HepG2 (cell line): ENCODE results near the gene NAPG. TPM values are rescaled to one million over a fixed set of nuclear protein-coding genes. Genes with fewer than 3 reads are reported as not detected.

Experiments
- ATF1 ChIP-seq: IDR thresholded peaks from 2 replicates; pipeline ENCODE4 v1.6.1; 2016; ENCODE audit warnings: mild to moderate bottlenecking, control low read depth
- HDAC1 ChIP-seq: sonication (generic); formaldehyde crosslinking; IDR thresholded peaks from 2 replicates; pipeline ENCODE4 v1.5.1; 2020; ENCODE audit warnings: mild to moderate bottlenecking, missing genetic modification reagents
- KAT8 ChIP-seq: IDR thresholded peaks from 2 replicates; pipeline ENCODE4 v1.6.1; 2016; ENCODE audit warnings: missing genetic modification reagents, missing compliant biosample characterization
- KLF15 ChIP-seq: sonication (generic); formaldehyde crosslinking; IDR thresholded peaks from 2 replicates; pipeline ENCODE4 v1.8.1; 2023; ENCODE audit warnings: borderline replicate concordance, mild to moderate bottlenecking, inconsistent platforms, missing genetic modification reagents, mixed read lengths
- MEF2D ChIP-seq: sonication (generic); formaldehyde crosslinking; IDR thresholded peaks from 2 replicates; pipeline ENCODE4 v1.5.1; 2020; ENCODE audit warnings: mild to moderate bottlenecking, missing genetic modification reagents
- PAF1 ChIP-seq: IDR thresholded peaks from 2 replicates; pipeline ENCODE4 v1.6.1; 2016; ENCODE audit warnings: missing genetic modification reagents, missing compliant biosample characterization
- PHF20 ChIP-seq: sonication (generic); formaldehyde crosslinking; IDR thresholded peaks from 2 replicates; pipeline ENCODE4 v1.5.0; 2020; ENCODE audit warnings: mild to moderate bottlenecking, missing genetic modification reagents
- RBM22 ChIP-seq: fragments of 200-400 bp; formaldehyde crosslinking; optimal IDR thresholded peaks from 2 replicates; pipeline ENCODE3; 2017; ENCODE audit warnings: mild to moderate bottlenecking, low read length, moderate library complexity
- SAFB2 ChIP-seq: sonication (generic); formaldehyde crosslinking; IDR thresholded peaks from 2 replicates; pipeline ENCODE4 v1.5.1; 2020; ENCODE audit warnings: missing genetic modification reagents, low read depth, mild to moderate bottlenecking, borderline replicate concordance
- SIX4 ChIP-seq: sonication (generic); formaldehyde crosslinking; IDR thresholded peaks from 2 replicates; pipeline ENCODE4 v1.4.0; 2020; ENCODE audit warnings: missing genetic modification reagents
- SNAI1 ChIP-seq: sonication (generic); formaldehyde crosslinking; IDR thresholded peaks from 2 replicates; pipeline ENCODE4 v1.5.0; 2020; ENCODE audit warnings: mild to moderate bottlenecking, missing genetic modification reagents, borderline replicate concordance
- ZNF251 ChIP-seq: sonication (generic); formaldehyde crosslinking; IDR thresholded peaks from 2 replicates; pipeline ENCODE4 v1.9.0; 2021; ENCODE audit warnings: mild to moderate bottlenecking, missing genetic modification reagents
- ZNF557 ChIP-seq: sonication (generic); formaldehyde crosslinking; IDR thresholded peaks from 2 replicates; pipeline ENCODE4 v1.4.0; 2020; ENCODE audit warnings: missing genetic modification reagents
- ZNF670 ChIP-seq: sonication (generic); formaldehyde crosslinking; IDR thresholded peaks from 2 replicates; pipeline ENCODE4 v1.8.0; 2022; ENCODE audit warnings: mild to moderate bottlenecking, missing genetic modification reagents, borderline replicate concordance
- ZNF792 ChIP-seq: IDR thresholded peaks from 2 replicates; pipeline ENCODE4 v1.6.1; 2016
- polyA plus RNA-seq, 8 experiments: library from polyadenylated mRNA; depleted of rRNA in 3 of 8; stranded (reverse) in 7 of 8; unstranded in 1 of 8; fragments of >200 nt; fragmentation: Illumina TruSeq in 4 of 8; extraction: Trizol in 4 of 8; gene quantifications; 2 replicates each; pipeline versions ENCODE4 v1.2.1 to v1.2.3, GENCODE V29; 2011 to 2016; ENCODE audit warnings: low read depth in 4 of 8, missing spikeins in 1 of 8, mixed read lengths in 1 of 8; ENCODE audit not compliant: insufficient read depth in 1 of 8
- total RNA-seq, 5 experiments: library from RNA; depleted of rRNA; stranded (reverse); fragments of >200 nt; fragmentation: Illumina TruSeq; extraction: Trizol; gene quantifications; 2 replicates each; pipeline ENCODE4 v1.2.3, GENCODE V29; 2016; ENCODE audit warnings: low read depth in 1 of 5
- TF ChIP-seq, protein P1 (sequence below): sonication (generic); formaldehyde crosslinking; IDR thresholded peaks from 2 replicates; pipeline ENCODE4 v1.4.0; 2020; ENCODE audit warnings: missing genetic modification reagents
- TF ChIP-seq, protein P2 (sequence below): sonication (generic); formaldehyde crosslinking; IDR thresholded peaks from 2 replicates; pipeline ENCODE4 v1.8.0; 2022; ENCODE audit warnings: missing genetic modification reagents, mild to moderate bottlenecking, borderline replicate concordance
- TF ChIP-seq, protein P3 (sequence below): IDR thresholded peaks from 2 replicates; pipeline ENCODE4 v1.6.1; 2016
- TF ChIP-seq, protein P4 (sequence below): sonication (generic); formaldehyde crosslinking; IDR thresholded peaks from 2 replicates; pipeline ENCODE4 v1.5.0; 2020; ENCODE audit warnings: missing genetic modification reagents
- TF ChIP-seq, protein P5 (sequence below): sonication (generic); formaldehyde crosslinking; IDR thresholded peaks from 2 replicates; pipeline ENCODE4 v1.9.0; 2021; ENCODE audit warnings: missing genetic modification reagents, mild to moderate bottlenecking, borderline replicate concordance

The NAPG gene
- total and polyA plus RNA-seq, 2 of the 13 experiments (the other 11 are each of a cell fraction or from before 2014, with no cell fraction given), result 19.8 to 34.4 TPM

DNA sequence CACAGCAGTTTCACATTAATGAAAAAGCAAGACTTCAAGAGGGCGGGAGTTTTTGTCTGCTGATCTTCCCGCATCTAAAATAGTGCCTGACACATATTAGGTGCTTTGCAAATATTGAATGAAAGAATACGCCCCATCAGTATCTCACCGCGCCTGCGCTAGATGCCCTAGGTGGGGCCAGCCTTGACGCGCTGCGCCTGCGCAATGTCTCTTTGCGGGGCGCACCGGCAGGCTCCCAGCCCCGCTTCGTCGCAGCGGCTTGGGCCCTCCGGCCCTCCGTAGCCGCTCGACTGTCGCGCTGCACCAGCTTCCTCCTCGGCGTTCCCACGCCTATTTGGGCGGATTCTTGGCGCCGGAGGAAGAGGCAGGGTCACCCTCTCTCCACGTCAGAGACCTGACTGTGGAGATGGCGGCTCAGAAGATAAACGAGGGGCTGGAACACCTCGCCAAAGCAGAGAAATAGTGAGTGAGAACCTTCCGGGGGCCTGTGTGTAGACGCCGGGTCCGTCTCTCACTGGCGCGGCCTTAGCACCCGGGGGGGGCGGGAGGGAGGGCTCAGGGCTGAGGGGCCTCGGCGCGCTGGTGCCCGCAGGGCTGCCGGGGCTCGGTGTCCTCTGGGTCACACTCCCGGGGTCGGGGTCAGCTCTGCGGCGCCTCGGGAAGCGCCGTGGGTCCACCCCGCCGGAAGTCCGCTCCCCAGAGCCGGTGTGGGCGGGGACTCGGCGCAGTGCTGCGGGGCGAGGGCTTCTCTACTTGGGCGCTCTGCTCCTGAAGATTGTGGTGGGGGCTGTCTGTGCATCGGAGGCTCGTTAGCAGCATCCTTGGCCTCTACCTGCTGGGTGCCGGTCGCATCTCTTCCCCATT lies at the start of gene NAPG (continued):
- TF ChIP-seq, protein P1, sequence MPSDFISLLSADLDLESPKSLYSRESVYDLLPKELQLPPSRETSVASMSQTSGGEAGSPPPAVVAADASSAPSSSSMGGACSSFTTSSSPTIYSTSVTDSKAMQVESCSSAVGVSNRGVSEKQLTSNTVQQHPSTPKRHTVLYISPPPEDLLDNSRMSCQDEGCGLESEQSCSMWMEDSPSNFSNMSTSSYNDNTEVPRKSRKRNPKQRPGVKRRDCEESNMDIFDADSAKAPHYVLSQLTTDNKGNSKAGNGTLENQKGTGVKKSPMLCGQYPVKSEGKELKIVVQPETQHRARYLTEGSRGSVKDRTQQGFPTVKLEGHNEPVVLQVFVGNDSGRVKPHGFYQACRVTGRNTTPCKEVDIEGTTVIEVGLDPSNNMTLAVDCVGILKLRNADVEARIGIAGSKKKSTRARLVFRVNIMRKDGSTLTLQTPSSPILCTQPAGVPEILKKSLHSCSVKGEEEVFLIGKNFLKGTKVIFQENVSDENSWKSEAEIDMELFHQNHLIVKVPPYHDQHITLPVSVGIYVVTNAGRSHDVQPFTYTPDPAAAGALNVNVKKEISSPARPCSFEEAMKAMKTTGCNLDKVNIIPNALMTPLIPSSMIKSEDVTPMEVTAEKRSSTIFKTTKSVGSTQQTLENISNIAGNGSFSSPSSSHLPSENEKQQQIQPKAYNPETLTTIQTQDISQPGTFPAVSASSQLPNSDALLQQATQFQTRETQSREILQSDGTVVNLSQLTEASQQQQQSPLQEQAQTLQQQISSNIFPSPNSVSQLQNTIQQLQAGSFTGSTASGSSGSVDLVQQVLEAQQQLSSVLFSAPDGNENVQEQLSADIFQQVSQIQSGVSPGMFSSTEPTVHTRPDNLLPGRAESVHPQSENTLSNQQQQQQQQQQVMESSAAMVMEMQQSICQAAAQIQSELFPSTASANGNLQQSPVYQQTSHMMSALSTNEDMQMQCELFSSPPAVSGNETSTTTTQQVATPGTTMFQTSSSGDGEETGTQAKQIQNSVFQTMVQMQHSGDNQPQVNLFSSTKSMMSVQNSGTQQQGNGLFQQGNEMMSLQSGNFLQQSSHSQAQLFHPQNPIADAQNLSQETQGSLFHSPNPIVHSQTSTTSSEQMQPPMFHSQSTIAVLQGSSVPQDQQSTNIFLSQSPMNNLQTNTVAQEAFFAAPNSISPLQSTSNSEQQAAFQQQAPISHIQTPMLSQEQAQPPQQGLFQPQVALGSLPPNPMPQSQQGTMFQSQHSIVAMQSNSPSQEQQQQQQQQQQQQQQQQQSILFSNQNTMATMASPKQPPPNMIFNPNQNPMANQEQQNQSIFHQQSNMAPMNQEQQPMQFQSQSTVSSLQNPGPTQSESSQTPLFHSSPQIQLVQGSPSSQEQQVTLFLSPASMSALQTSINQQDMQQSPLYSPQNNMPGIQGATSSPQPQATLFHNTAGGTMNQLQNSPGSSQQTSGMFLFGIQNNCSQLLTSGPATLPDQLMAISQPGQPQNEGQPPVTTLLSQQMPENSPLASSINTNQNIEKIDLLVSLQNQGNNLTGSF, result no peak
- peak; percentile 72 for TF ChIP-seq ATF1
- TF ChIP-seq SIX4 (CRISPR knock-in tag), result no peak
- TF ChIP-seq, protein P2, sequence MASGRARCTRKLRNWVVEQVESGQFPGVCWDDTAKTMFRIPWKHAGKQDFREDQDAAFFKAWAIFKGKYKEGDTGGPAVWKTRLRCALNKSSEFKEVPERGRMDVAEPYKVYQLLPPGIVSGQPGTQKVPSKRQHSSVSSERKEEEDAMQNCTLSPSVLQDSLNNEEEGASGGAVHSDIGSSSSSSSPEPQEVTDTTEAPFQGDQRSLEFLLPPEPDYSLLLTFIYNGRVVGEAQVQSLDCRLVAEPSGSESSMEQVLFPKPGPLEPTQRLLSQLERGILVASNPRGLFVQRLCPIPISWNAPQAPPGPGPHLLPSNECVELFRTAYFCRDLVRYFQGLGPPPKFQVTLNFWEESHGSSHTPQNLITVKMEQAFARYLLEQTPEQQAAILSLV (CRISPR knock-in tag), result peak; percentile 59; the same call in 1 of the 2 replicates
- 0 out of 2 replicates have a peak, but pooled peaks have one; percentile 67 for TF ChIP-seq MEF2D (CRISPR knock-in tag)
- no peak for TF ChIP-seq ZNF670 (CRISPR knock-in tag)
- no peak for TF ChIP-seq ZNF251 (CRISPR knock-in tag)
- no peak; the same call in 1 of the 2 replicates for TF ChIP-seq ZNF792 (CRISPR knock-in tag)
- TF ChIP-seq, protein P3, sequence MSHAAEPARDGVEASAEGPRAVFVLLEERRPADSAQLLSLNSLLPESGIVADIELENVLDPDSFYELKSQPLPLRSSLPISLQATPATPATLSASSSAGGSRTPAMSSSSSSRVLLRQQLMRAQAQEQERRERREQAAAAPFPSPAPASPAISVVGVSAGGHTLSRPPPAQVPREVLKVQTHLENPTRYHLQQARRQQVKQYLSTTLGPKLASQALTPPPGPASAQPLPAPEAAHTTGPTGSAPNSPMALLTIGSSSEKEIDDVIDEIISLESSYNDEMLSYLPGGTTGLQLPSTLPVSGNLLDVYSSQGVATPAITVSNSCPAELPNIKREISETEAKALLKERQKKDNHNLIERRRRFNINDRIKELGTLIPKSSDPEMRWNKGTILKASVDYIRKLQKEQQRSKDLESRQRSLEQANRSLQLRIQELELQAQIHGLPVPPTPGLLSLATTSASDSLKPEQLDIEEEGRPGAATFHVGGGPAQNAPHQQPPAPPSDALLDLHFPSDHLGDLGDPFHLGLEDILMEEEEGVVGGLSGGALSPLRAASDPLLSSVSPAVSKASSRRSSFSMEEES (CRISPR knock-in tag), result no peak
- peak; percentile 90 for TF ChIP-seq KAT8 (CRISPR knock-in tag)
- peak; percentile 48; the same call in 1 of the 2 replicates for TF ChIP-seq HDAC1 (CRISPR knock-in tag)
- no peak; the same call in 1 of the 2 replicates for TF ChIP-seq ZNF557 (CRISPR knock-in tag)
- TF ChIP-seq KLF15 (CRISPR knock-in tag), result no peak
- no peak for TF ChIP-seq PAF1 (CRISPR knock-in tag)
- TF ChIP-seq PHF20 (CRISPR knock-in tag), result peak; percentile 84
- TF ChIP-seq, protein P4, sequence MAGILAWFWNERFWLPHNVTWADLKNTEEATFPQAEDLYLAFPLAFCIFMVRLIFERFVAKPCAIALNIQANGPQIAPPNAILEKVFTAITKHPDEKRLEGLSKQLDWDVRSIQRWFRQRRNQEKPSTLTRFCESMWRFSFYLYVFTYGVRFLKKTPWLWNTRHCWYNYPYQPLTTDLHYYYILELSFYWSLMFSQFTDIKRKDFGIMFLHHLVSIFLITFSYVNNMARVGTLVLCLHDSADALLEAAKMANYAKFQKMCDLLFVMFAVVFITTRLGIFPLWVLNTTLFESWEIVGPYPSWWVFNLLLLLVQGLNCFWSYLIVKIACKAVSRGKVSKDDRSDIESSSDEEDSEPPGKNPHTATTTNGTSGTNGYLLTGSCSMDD, result no peak
- TF ChIP-seq SNAI1 (CRISPR knock-in tag), result no peak
- TF ChIP-seq RBM22, result no peak
- TF ChIP-seq, protein P5, sequence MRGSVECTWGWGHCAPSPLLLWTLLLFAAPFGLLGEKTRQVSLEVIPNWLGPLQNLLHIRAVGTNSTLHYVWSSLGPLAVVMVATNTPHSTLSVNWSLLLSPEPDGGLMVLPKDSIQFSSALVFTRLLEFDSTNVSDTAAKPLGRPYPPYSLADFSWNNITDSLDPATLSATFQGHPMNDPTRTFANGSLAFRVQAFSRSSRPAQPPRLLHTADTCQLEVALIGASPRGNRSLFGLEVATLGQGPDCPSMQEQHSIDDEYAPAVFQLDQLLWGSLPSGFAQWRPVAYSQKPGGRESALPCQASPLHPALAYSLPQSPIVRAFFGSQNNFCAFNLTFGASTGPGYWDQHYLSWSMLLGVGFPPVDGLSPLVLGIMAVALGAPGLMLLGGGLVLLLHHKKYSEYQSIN (CRISPR knock-in tag), result no peak
- TF ChIP-seq SAFB2, result no peak
